DOHH2 (cell line): ENCODE measurements around the gene ITPR3.

Experiments
- H3F3A ChIP-seq: fragments of 200-600 bp; sonication (generic), shearing (Covaris generic); 2 replicates; pipeline ENCODE4 v1.6.0; 2016; ENCODE audit warnings: antibody characterized with exemption, mild to moderate bottlenecking; ENCODE audit not compliant: control insufficient read depth, insufficient read depth
- H3K27ac ChIP-seq: fragments of 200-600 bp; sonication (generic); 2 replicates; pipeline ENCODE4 v1.5.1; 2014; ENCODE audit warnings: low read depth, mild to moderate bottlenecking, low read length, moderate library complexity
- H3K27me3 ChIP-seq: fragments of 200-600 bp; sonication (generic); 2 replicates; pipeline ENCODE4 v1.6.1; 2014; ENCODE audit warnings: mild to moderate bottlenecking, low read length, mixed read lengths; ENCODE audit not compliant: control insufficient read depth
- H3K36me3 ChIP-seq: fragments of 200-600 bp; sonication (generic); 2 replicates; pipeline ENCODE4 v1.6.1; 2014; ENCODE audit warnings: mild to moderate bottlenecking, low read length, moderate library complexity, mixed read lengths; ENCODE audit not compliant: control insufficient read depth
- H3K4me1 ChIP-seq: fragments of 200-600 bp; sonication (generic); 2 replicates; pipeline ENCODE4 v1.6.1; 2014; ENCODE audit warnings: mild to moderate bottlenecking, low read length, mixed read lengths; ENCODE audit not compliant: control insufficient read depth
- H3K4me2 ChIP-seq: fragments of 200-600 bp; sonication (generic); 2 replicates; pipeline ENCODE4 v1.6.0; 2014; ENCODE audit warnings: mild to moderate bottlenecking, low read length, moderate library complexity
- H3K4me3 ChIP-seq: fragments of 200-600 bp; sonication (generic); 2 replicates; pipeline ENCODE4 v1.5.1; 2014; ENCODE audit warnings: mild to moderate bottlenecking, low read length, mixed read lengths
- H3K79me2 ChIP-seq: fragments of 200-600 bp; sonication (generic); 2 replicates; pipeline ENCODE4 v1.6.1; 2014; ENCODE audit warnings: mild to moderate bottlenecking, low read length, mixed read lengths; ENCODE audit not compliant: control insufficient read depth
- H3K9me2 ChIP-seq: fragments of 200-600 bp; sonication (generic); replicated peaks from 2 replicates; pipeline ENCODE4 v1.6.1; 2014; ENCODE audit warnings: mild to moderate bottlenecking, low read length, mixed read lengths; ENCODE audit not compliant: control insufficient read depth
- H3K9me3 ChIP-seq: fragments of 200-600 bp; sonication (generic); 2 replicates; pipeline ENCODE4 v1.6.1; 2014; ENCODE audit warnings: antibody characterized with exemption, low read length, mixed read lengths; ENCODE audit not compliant: control insufficient read depth, insufficient read depth
- H4K20me1 ChIP-seq: fragments of 200-600 bp; sonication (generic); 2 replicates; pipeline ENCODE4 v1.6.0; 2014; ENCODE audit warnings: low read depth, mild to moderate bottlenecking, antibody characterized with exemption, low read length, moderate library complexity; ENCODE audit not compliant: control insufficient read depth, insufficient read depth
- EZH2phosphoT487 ChIP-seq: fragments of 200-600 bp; sonication (generic); IDR thresholded peaks from 2 replicates; pipeline ENCODE4 v1.6.1; 2017; ENCODE audit warnings: borderline replicate concordance, mild to moderate bottlenecking, antibody characterized with exemption, low read length, moderate library complexity, mixed read lengths
- TF ChIP-seq, protein P1 (sequence below): fragments of 200-600 bp; sonication (generic); IDR thresholded peaks from one replicate; pipeline ENCODE4 v1.5.1; 2014; ENCODE audit warnings: antibody characterized with exemption, mild to moderate bottlenecking, low read depth, low read length; ENCODE audit not compliant: poor library complexity, severe bottlenecking

ITPR3 gene

DNA sequence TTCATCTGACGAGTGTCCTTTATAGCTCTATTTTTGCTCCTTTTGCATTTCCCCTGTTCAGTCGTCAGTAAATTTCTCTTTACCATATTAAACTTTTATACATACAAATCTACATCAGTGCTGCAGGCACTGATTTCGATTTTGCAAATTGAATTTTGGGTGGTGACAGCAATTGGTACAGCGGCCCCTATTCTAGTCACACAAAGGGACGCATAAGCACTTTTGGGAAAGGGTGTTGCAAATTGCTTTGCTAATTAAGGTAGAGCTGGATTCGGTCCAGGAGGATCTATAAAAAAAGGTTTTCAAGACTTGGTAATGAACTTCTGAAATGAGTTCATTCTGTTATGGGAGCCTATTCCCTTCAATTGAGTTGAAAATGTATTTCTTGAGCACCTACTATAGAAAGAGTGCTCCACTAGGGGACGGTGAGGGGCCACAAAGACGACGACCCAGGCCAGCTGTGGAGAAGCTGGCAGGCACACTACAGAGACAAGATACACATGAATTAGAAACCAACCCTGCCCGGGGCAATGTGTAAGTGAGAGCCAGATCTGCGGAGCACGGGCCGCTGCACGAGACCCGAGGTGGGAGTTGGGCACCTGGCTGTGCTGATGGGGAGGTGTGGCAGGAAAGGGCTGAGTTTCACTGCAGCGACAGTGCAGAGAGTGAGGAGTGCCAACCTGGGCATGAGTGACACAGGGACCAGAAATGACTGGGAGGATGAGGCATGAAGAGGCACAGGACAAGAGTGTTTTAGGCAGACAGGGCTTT lies 85.0 kb downstream of the ITPR3 start:
- Histone ChIP-seq H3K4me3 (no peak overlapping the region), H3K27ac (no peak overlapping the region)

DNA sequence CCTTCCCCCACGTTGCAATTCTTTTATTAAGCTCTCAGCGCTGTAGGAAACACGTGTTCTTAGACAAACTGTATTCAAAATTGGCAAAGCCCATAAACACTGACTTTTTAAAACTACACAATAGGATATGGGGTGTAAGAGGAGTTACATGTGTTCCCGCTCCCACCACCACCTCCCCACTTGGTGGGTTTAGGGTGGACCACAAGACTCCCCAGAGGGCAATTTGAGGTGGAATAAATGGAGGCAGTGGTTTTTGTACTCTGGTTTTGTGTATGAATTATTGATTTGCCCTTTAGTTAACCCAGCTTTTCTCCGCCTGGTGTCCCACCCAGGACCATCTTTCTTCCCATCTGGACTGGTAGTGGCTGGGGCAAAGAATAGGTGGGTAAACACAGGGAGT lies 86.6 kb downstream of the ITPR3 start:
- Histone ChIP-seq H4K20me1 (no peaks in the 10 kb centered on the region), H3K4me1 (peaks cover 37% of the 10 kb centered on the region), H3K9me2 (no peaks in the 10 kb centered on the region), H3K27me3 (no peaks in the 10 kb centered on the region), H3K4me2 (no peak overlapping the region), H3F3A (peaks cover 18% of the 10 kb centered on the region), H3K9me3 (no peaks in the 10 kb centered on the region), H3K27ac (no peak overlapping the region), H3K4me3 (no peak overlapping the region), H3K36me3 (peaks cover 43% of the 10 kb centered on the region), H3K79me2 (peaks cover 28% of the 10 kb centered on the region)
- no peak for TF ChIP-seq EZH2phosphoT487
- TF ChIP-seq, protein P1, sequence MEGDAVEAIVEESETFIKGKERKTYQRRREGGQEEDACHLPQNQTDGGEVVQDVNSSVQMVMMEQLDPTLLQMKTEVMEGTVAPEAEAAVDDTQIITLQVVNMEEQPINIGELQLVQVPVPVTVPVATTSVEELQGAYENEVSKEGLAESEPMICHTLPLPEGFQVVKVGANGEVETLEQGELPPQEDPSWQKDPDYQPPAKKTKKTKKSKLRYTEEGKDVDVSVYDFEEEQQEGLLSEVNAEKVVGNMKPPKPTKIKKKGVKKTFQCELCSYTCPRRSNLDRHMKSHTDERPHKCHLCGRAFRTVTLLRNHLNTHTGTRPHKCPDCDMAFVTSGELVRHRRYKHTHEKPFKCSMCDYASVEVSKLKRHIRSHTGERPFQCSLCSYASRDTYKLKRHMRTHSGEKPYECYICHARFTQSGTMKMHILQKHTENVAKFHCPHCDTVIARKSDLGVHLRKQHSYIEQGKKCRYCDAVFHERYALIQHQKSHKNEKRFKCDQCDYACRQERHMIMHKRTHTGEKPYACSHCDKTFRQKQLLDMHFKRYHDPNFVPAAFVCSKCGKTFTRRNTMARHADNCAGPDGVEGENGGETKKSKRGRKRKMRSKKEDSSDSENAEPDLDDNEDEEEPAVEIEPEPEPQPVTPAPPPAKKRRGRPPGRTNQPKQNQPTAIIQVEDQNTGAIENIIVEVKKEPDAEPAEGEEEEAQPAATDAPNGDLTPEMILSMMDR: no peak

More for the DNA sequence above, 85.0 kb downstream of the ITPR3 start:
- Histone ChIP-seq H3K4me1 (peaks cover 27% of the 10 kb centered on the region), H3K27me3 (no peaks in the 10 kb centered on the region), H3K9me2 (no peaks in the 10 kb centered on the region), H3K79me2 (peaks cover 27% of the 10 kb centered on the region), H3K36me3 (peaks cover 49% of the 10 kb centered on the region), H3K9me3 (no peaks in the 10 kb centered on the region), H4K20me1 (no peaks in the 10 kb centered on the region), H3F3A (peaks cover 19% of the 10 kb centered on the region), H3K4me2 (no peak overlapping the region)
- no peak for TF ChIP-seq EZH2phosphoT487
- TF ChIP-seq, protein P1: no peak

DNA sequence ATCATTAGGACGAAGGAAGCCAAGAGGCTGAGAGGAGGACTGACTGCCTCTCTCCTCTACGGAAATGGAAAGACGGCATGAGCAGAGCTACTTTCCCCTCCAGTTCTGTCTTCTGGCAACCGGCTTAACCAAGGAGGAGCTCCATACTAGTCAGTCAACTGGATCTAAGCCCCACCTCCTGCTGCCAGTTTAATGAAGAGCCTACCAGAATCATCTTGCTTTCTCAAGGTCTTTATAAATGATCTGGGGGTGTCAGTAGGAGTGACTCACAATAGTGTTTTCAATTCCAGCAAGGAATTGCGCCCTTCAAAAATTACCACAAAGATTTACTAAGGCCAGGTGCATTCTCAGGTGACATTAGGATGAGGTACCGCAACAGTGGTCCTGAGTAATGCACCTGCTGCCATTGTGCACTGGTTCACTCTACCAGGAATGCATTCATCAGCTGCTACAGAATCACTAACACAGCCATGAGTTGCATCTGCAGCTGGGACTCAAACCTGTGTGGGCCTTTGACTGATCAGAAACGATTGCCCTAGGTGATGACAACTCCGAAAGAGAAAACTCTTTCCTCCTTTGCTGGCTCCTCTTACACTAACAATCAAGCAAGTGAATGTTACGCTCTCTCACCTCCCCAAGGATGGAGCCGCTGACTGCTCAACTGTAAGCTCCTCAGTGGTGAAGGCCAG lies 87.5 kb downstream of the ITPR3 start:
- TF ChIP-seq, protein P1: no peak
- no peak for TF ChIP-seq EZH2phosphoT487
- peaks cover 41% of the 10 kb centered on the region for H3K36me3 ChIP-seq
- H3K4me1 ChIP-seq: peaks cover 37% of the 10 kb centered on the region
- H3K79me2 ChIP-seq: peaks cover 28% of the 10 kb centered on the region
- H3K4me2 ChIP-seq: 0 out of 2 replicates have a peak overlapping the region, but pooled peaks have one; percentile 94
- H4K20me1 ChIP-seq: no peaks in the 10 kb centered on the region
- H3K9me2 ChIP-seq: no peaks in the 10 kb centered on the region
- 0 out of 2 replicates have a peak overlapping the region, but pooled peaks have one; percentile 82 for H3K4me3 ChIP-seq
- H3K27me3 ChIP-seq: no peaks in the 10 kb centered on the region
- H3K9me3 ChIP-seq: no peaks in the 10 kb centered on the region
- H3F3A ChIP-seq: peaks cover 14% of the 10 kb centered on the region
- no peak overlapping the region for H3K27ac ChIP-seq
